GM21515 (cell line): ENCODE data around the gene MYH1.

Experiments
- ATAC-seq: cut with Tn5 transposase; IDR thresholded peaks from one replicate; pipeline ENCODE4 v1.9.1; 2021; ENCODE audit not compliant: unreplicated experiment

The MYH1 gene

GRCh38 chr17:10482252-10482651 lies 36.1 kb downstream of the MYH1 start:
- no peak for ATAC-seq

DNA sequence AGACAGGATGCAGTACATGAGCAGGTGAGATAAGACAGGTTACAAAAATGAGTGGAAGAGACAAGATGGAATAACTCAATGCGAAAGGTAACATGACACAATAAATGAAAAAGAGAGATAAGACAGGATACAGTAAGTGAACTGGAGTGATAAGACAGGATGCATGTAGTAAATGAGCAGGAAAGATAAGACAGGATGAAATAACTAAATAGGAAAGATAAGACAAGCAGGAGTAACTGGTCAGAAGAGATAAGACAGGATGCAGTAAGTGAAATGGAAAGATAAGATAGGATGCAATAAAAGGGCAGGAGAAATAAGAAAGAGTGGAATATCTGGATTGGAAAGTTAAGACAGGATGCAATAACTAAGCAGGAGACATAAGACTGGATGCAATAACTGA lies 40.6 kb downstream of the MYH1 start:
- no peak for ATAC-seq

GRCh38 chr17:10474536-10474935 lies 43.8 kb downstream of the MYH1 start:
- ATAC-seq, result no peak

DNA sequence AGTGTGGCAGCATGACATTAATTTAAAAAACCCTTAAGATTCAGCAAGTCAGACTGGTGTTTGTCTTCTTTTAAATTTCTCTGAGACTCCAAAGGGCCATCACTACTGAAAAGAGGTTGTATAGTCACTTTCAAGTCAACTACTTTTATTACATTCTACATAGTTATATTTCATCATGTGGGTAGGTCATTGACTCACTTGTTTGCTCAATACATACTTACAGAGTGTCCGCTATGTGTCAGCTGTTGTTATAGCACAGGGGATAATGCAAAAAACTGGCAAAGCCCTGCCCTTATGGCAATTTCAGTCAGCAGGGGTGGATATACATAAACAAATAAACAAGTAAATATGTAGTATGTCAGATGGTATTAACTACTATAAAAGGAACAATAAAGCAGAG lies 46.5 kb downstream of the MYH1 start:
- no peak for ATAC-seq

DNA sequence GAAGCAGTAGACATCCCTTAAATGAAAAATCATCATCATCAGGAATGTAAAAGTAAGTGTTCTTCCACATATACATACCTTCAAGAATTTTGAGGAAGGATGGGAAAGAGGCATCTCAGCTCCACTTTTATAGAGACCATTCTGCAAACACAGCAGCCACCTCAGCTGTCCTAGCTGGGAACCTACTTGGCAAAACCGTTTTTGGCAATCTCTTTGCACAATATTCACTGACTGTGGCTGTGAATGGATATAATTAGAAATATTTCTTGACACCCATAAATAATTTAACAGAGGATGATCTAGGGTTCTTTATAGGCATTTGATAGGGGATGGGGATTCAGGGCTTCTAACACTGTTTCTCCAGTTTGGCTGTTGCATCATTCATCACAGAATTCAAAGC lies 48.9 kb downstream of the MYH1 start, which contains the start of gene MYH4:
MYH4 (minus strand) TSS at position 101 of the 400 bp plus-strand sequence. CDS start 2,814 bp downstream, outside the sequence.
- ATAC-seq, result no peak

DNA sequence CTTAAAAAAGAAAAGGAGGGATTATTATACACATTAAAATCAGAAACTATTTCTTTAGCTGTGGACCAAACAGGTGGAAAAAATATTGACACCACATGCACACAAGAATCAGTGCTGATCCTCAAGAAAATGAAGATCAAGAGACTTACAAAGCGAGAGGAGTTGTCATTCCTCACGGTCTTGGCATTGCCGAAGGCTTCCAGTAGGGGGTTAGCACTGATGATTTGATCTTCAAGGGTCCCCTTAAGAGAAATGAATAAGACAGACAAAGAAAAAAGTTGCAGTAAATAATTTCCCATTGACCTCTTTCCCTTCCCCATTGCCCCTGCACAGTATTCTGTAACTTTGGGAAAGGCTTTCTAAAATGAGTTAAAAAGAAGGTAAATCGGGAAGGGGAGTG lies 54.9 kb downstream of the MYH1 start:
- no peak for ATAC-seq

- ATAC-seq, result no peak
Measured at GRCh38 chr17:10460062-10460461, 58.3 kb downstream of the MYH1 start.

GRCh38 chr17:10458701-10459100 lies 59.6 kb downstream of the MYH1 start:
- ATAC-seq, result no peak

GRCh38 chr17:10457952-10458351 lies 60.4 kb downstream of the MYH1 start:
- no peak for ATAC-seq

GRCh38 chr17:10447026-10447931 lies 71.1 kb downstream of the MYH1 start:
- ATAC-seq, result no peak
